ENCODE measurements around the gene SMYD4. TPM values are rescaled to one million over a fixed set of nuclear protein-coding genes. Genes with fewer than 3 reads are reported as not detected.
"Not testable (repeated sequence)": the region's sequence is repeated elsewhere in the genome, so short reads cannot be mapped to it uniquely, and the experiment has no call there.

The SMYD4 gene
- total RNA-seq, 6 donors from 2014 or later, result 9.1 to 28.3 (median 17.3) TPM

DNA sequence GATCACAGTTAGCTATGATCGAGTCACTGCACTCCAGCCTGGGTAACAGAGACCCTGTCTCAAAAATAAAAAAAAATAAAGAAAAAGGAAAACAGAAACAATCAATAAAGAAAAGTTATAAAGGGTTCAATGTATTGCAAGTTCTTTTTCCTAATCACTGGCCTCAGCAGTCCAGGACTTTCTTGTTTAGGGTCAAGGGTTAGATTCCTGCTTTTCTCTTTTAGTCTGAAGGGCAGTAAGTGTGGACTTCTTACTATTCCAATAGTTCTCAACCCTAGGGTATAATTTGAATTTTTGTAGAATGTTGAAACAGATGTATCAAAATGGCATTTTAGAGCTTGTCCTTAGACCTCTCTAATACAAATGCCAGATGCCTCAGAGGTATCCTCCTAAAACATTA lies 27.3 kb downstream of the SMYD4 start:
- H3K27ac ChIP-seq, result no peak overlapping the region
- H3K4me3 ChIP-seq, result no peak overlapping the region
- peaks cover 0 to under 1% (median 0%) of the 10 kb centered on the region in 4 donors for H3K4me1 ChIP-seq
- 97 to 100% methylated on average over 1 of the region's 1 CpG for WGBS, 2 donors
- TF ChIP-seq POLR2AphosphoS5 (IDR thresholded peaks at IDR 0.05) (no peak), POLR2A (IDR thresholded peaks at IDR 0.05) (no peak), EP300 (IDR thresholded peaks at IDR 0.05) (no peak)
- TF ChIP-seq, protein P1, sequence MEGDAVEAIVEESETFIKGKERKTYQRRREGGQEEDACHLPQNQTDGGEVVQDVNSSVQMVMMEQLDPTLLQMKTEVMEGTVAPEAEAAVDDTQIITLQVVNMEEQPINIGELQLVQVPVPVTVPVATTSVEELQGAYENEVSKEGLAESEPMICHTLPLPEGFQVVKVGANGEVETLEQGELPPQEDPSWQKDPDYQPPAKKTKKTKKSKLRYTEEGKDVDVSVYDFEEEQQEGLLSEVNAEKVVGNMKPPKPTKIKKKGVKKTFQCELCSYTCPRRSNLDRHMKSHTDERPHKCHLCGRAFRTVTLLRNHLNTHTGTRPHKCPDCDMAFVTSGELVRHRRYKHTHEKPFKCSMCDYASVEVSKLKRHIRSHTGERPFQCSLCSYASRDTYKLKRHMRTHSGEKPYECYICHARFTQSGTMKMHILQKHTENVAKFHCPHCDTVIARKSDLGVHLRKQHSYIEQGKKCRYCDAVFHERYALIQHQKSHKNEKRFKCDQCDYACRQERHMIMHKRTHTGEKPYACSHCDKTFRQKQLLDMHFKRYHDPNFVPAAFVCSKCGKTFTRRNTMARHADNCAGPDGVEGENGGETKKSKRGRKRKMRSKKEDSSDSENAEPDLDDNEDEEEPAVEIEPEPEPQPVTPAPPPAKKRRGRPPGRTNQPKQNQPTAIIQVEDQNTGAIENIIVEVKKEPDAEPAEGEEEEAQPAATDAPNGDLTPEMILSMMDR (IDR thresholded peaks at IDR 0.05), result no peak
- H3K9me3 ChIP-seq, result no peaks in the 10 kb centered on the region
- ATAC-seq (ENCODE audit: low FRiP score in 2 of 2) (no peak), DNase-seq (no peak)
- peaks cover 9 to 31% (median 19%) of the 10 kb centered on the region in 4 donors for H3K36me3 ChIP-seq
- H3K27me3 ChIP-seq, result no peaks in the 10 kb centered on the region

DNA sequence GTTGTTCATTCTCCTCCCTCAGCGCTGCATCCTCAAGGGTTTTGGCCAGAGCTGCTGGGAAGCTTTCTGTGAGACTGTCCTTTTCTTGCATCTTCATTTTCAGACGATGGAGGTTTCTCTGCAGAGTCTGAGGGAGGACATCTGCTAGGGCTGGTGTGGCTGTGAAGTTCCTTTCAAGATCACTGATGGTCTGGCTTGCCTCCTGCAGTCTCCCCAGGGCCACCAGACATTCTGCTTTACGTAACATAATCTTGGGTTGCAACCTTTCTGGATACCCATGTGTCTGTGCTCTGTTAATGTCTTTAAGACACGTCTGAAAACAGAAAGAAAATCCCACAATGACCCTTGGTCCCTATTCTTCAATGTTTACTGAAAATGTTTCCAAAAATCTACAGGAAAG lies 29.0 kb downstream of the SMYD4 start:
- 70 to 93% methylated on average over 4 of the region's 4 CpGs for WGBS, 2 donors
- no peak overlapping the region for H3K27ac ChIP-seq
- ATAC-seq (ENCODE audit: low FRiP score in 2 of 2) (no peak), DNase-seq (no peak)
- no peak overlapping the region for H3K4me3 ChIP-seq
- H3K27me3 ChIP-seq, result no peaks in the 10 kb centered on the region
- peaks cover 0 to 3% (median 0%) of the 10 kb centered on the region in 4 donors for H3K4me1 ChIP-seq
- H3K9me3 ChIP-seq, result no peaks in the 10 kb centered on the region
- TF ChIP-seq, protein P1 (IDR thresholded peaks at IDR 0.05), result no peak
- no peak for TF ChIP-seq POLR2A (IDR thresholded peaks at IDR 0.05)
- no peak for TF ChIP-seq EP300 (IDR thresholded peaks at IDR 0.05)
- TF ChIP-seq POLR2AphosphoS5 (IDR thresholded peaks at IDR 0.05), result no peak
- H3K36me3 ChIP-seq, result peaks cover 9 to 31% (median 19%) of the 10 kb centered on the region in 4 donors

DNA sequence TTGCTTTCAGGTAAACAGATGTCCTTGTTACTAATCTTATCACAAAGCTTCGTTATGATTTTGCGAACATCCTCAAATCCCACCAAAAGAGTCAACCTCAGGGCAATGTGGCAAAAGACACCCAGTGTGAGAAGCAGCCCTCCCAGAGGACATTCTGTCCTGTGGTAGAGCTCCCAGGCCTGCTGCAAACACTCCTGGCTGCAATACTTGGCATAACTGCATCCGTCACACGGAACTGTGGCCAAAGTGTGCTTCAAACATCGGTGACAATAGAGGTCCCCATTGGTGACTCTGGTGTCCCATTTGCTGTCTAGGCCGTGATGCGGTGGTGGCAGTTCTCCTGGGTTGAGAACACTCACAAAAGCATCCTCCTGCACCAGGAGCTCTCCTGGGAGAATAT lies 29.5 kb downstream of the SMYD4 start:
- Histone ChIP-seq H3K4me1 (peaks cover 0 to 3% (median 0%) of the 10 kb centered on the region in 4 donors), H3K27me3 (no peaks in the 10 kb centered on the region), H3K27ac (no peak overlapping the region), H3K36me3 (peaks cover 9 to 31% (median 19%) of the 10 kb centered on the region in 4 donors), H3K4me3 (no peak overlapping the region), H3K9me3 (no peaks in the 10 kb centered on the region)
- no peak for DNase-seq
- no peak for TF ChIP-seq POLR2AphosphoS5 (IDR thresholded peaks at IDR 0.05)
- TF ChIP-seq, protein P1 (IDR thresholded peaks at IDR 0.05), result no peak
- no peak for TF ChIP-seq POLR2A (IDR thresholded peaks at IDR 0.05)
- no peak for TF ChIP-seq EP300 (IDR thresholded peaks at IDR 0.05)
- ATAC-seq (ENCODE audit: low FRiP score in 2 of 2), result no peak
- 93 to 97% methylated on average over 7 of the region's 7 CpGs for WGBS, 2 donors

DNA sequence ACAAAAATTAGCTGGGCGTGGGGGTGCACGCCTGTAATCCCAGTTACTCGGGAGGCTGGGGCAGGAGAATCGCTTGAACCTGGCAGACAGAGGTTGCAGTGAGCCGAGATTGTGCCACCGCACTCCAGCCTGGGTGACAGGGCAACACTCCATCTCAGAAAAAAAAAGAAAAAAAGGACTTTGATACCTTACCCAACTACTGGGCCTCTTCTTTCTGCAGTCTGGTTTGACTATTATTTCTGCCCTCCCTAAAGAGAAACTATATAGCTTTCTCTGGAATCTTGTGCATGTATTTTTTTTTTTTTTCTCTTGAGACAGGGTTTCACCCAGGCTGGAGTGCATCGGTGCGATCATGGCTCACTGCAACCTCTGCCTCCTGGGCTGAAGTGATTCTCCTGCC lies 31.9 kb downstream of the SMYD4 start:
- WGBS, 2 donors, result 93 to 95% methylated on average over 8 of the region's 8 CpGs
- ATAC-seq (ENCODE audit: low FRiP score in 2 of 2); H3K4me1 ChIP-seq; H3K27me3 ChIP-seq; H3K27ac ChIP-seq; DNase-seq; H3K9me3 ChIP-seq; H3K4me3 ChIP-seq: not testable (repeated sequence)
- H3K36me3 ChIP-seq, result peaks cover 5 to 20% (median 13%) of the 10 kb centered on the region in 4 donors

DNA sequence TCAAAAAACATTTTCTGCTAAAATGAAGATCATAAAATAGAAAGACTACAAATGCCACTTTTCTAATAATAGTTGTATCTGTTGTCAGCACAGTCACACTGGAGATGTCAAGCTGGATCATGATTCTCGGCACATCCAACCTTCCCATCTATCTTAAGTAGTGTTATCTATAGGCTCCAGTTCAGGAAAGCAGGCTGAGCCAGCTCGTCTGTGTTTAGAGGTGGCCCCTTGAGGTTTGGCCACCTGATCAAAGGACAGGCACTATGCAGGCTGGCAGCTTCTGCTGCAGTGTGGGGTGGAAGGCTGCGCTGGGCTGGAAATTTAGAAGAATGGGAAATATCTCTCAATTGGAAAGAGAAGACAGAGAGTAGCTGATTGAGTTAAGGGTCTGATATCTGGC lies 32.4 kb downstream of the SMYD4 start:
- 80 to 90% methylated on average over 3 of the region's 3 CpGs for WGBS, 2 donors
- H3K36me3 ChIP-seq, result peaks cover 5 to 16% (median 12%) of the 10 kb centered on the region in 4 donors
- H3K9me3 ChIP-seq, result no peaks in the 10 kb centered on the region
- peaks cover 0 to 3% (median 0%) of the 10 kb centered on the region in 4 donors for H3K4me1 ChIP-seq
- DNase-seq, result no peak
- no peaks in the 10 kb centered on the region for H3K27me3 ChIP-seq
- H3K4me3 ChIP-seq, result no peak overlapping the region
- TF ChIP-seq POLR2A (IDR thresholded peaks at IDR 0.05), result no peak
- TF ChIP-seq, protein P1 (IDR thresholded peaks at IDR 0.05), result no peak
- no peak for TF ChIP-seq EP300 (IDR thresholded peaks at IDR 0.05)
- no peak for TF ChIP-seq POLR2AphosphoS5 (IDR thresholded peaks at IDR 0.05)
- no peak for ATAC-seq (ENCODE audit: low FRiP score in 2 of 2)
- peak overlapping the region in 1 of 4 donors; percentile 54 for H3K27ac ChIP-seq
